ENCODE measurements around the gene LPA. TPM values are rescaled to one million over a fixed set of nuclear protein-coding genes. Genes with fewer than 3 reads are reported as not detected.
A peak's percentile ranks its signal among the peaks of the same experiment; 100 is the strongest.

Gene LPA
- total and polyA plus RNA-seq, 2 donors (not counting 1 experiment from before 2014, with no cell fraction given) = not detected

- H3K9ac ChIP-seq (ENCODE audit: low read length) = no peak overlapping the region
- peaks cover 4 to 6% of the 10 kb centered on the region in 2 donors for H3K4me1 ChIP-seq (ENCODE audit: control insufficient read depth in 2 of 2, insufficient read depth in 2 of 2, low read length in 2 of 2)
- H3K79me2 ChIP-seq (ENCODE audit: control insufficient read depth, insufficient read depth, low read length) = no peaks in the 10 kb centered on the region
- H3K4me1 Mint-ChIP-seq = no peaks in the 10 kb centered on the region
- CTCF ChIA-PET = interaction anchor here (0.7 to 4.2 kb wide), 11 partner anchors 10 to 1360 kb away, joined by 3 to 109 read pairs (median 4); no protein-coding TSS in a partner anchor
- ATAC-seq (ENCODE audit: low read depth) = peak; percentile 65
- peak; percentile 68 for DNase-seq
- H3K36me3 ChIP-seq (replicated peaks in 1 of 2; ENCODE audit: control extremely low read depth in 1 of 2, control insufficient read depth in 1 of 2, extremely low read depth in 1 of 2, insufficient read depth in 2 of 2, low read length in 1 of 2) = no peaks in the 10 kb centered on the region
- H3K4me3 ChIP-seq (ENCODE audit: control extremely low read depth in 1 of 5, extremely low read depth in 1 of 5, insufficient read depth in 1 of 5, low read depth in 2 of 5, low read length in 4 of 5) = no peak overlapping the region
- no peak overlapping the region for H3K27ac Mint-ChIP-seq
- 12% methylated on average over 9 of the region's 9 CpGs for WGBS (ENCODE audit: insufficient coverage)
- H3K4me2 ChIP-seq (replicated peaks; ENCODE audit: low read depth, low read length, poor library complexity, severe bottlenecking) = peak overlapping the region; percentile 32
- H4K20me1 ChIP-seq (ENCODE audit: control insufficient read depth, insufficient read depth, low read length, poor library complexity, severe bottlenecking) = no peaks in the 10 kb centered on the region
- no peaks in the 10 kb centered on the region for H3K9me3 ChIP-seq (ENCODE audit: control extremely low read depth in 1 of 3, control insufficient read depth in 2 of 3, insufficient read depth in 1 of 3, low read length in 2 of 3)
- H3K27me3 ChIP-seq (replicated peaks in 1 of 4; ENCODE audit: control extremely low read depth in 1 of 4, control insufficient read depth in 3 of 4, insufficient read depth in 4 of 4, low read length in 3 of 4) = peaks cover 0 to 6% (median 4%) of the 10 kb centered on the region in 4 experiments
- H3K27me3 Mint-ChIP-seq = peaks cover 19% of the 10 kb centered on the region
- TF ChIP-seq EZH2 (IDR thresholded peaks at IDR 0.05; ENCODE audit: borderline replicate concordance, insufficient read depth, low read depth, low read length, poor library complexity, severe bottlenecking) (no peak), CTCF (IDR thresholded peaks at IDR 0.05) (peak; percentile 99)
- H3K27ac ChIP-seq (ENCODE audit: low read length in 2 of 2) = no peak overlapping the region
- peaks cover 2% of the 10 kb centered on the region for H3K9me3 Mint-ChIP-seq (ENCODE audit: insufficient read depth)
- peak overlapping the region; percentile 29 for H2AFZ ChIP-seq (ENCODE audit: insufficient read depth, low read depth, low read length, poor library complexity, severe bottlenecking)
- intact Hi-C loops (cut with micrococcal nuclease) = loop anchor here (1.0 to 5.0 kb wide), 2 partner anchors 14 to 1362 kb away; no protein-coding TSS in a partner anchor
- POLR2A ChIA-PET = interaction anchor here (0.6 to 0.7 kb wide), 2 partner anchors 15 to 814 kb away, joined by 3 read pairs; no protein-coding TSS in a partner anchor
- no peak overlapping the region for H3K4me3 Mint-ChIP-seq
Observed at GRCh38 chr6:160534050-160534696, 129.9 kb downstream of the LPA start.

DNA sequence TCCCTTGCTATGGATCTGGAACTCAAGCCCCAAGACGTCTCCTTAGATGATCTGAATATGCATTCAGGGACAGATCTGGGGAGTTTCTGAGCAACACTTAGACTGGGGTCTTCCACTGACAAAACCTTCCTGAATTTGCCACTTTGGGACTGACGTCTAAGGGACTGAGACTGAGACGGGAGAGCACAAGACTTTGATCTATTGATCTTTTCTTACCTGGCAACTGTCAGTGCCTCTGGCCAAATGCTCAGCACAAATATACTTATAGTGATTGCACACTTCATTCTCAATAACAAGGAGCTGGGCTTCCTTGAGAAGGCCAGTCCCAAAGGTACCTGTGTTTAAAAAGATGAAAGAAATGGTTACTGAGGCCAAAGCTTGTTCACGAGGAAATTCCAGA is 131.8 kb downstream of the LPA start:
- ChIA-PET POLR2A (no interaction called here), CTCF (interaction anchor here (2.6 to 4.2 kb wide), 3 partner anchors 8 to 668 kb away, joined by 20 to 109 read pairs (median 34); no protein-coding TSS in a partner anchor)
- intact Hi-C loops (cut with micrococcal nuclease) = loop anchor here (2.0 to 5.0 kb wide), 2 partner anchors 842 to 1360 kb away; no protein-coding TSS in a partner anchor
- DNase-seq (no peak), ATAC-seq (ENCODE audit: low read depth) (no peak)
- Histone ChIP-seq H3K36me3 (replicated peaks in 1 of 2; ENCODE audit: control extremely low read depth in 1 of 2, control insufficient read depth in 1 of 2, extremely low read depth in 1 of 2, insufficient read depth in 2 of 2, low read length in 1 of 2) (no peaks in the 10 kb centered on the region), H3K9me3 (ENCODE audit: control extremely low read depth in 1 of 3, control insufficient read depth in 2 of 3, insufficient read depth in 1 of 3, low read length in 2 of 3) (no peaks in the 10 kb centered on the region), H3K4me2 (replicated peaks; ENCODE audit: low read depth, low read length, poor library complexity, severe bottlenecking) (no peak overlapping the region), H3K79me2 (ENCODE audit: control insufficient read depth, insufficient read depth, low read length) (no peaks in the 10 kb centered on the region), H4K20me1 (ENCODE audit: control insufficient read depth, insufficient read depth, low read length, poor library complexity, severe bottlenecking) (no peaks in the 10 kb centered on the region), H3K27ac (ENCODE audit: low read length in 2 of 2) (no peak overlapping the region), H3K4me1 (ENCODE audit: control insufficient read depth in 2 of 2, insufficient read depth in 2 of 2, low read length in 2 of 2) (peaks cover 4 to 6% of the 10 kb centered on the region in 2 donors), H2AFZ (ENCODE audit: insufficient read depth, low read depth, low read length, poor library complexity, severe bottlenecking) (no peak overlapping the region), H3K27me3 (replicated peaks in 1 of 4; ENCODE audit: control extremely low read depth in 1 of 4, control insufficient read depth in 3 of 4, insufficient read depth in 4 of 4, low read length in 3 of 4) (peaks cover 0 to 12% (median 5%) of the 10 kb centered on the region in 4 experiments), H3K4me3 (ENCODE audit: control extremely low read depth in 1 of 5, extremely low read depth in 1 of 5, insufficient read depth in 1 of 5, low read depth in 2 of 5, low read length in 4 of 5) (no peak overlapping the region), H3K9ac (ENCODE audit: low read length) (no peak overlapping the region)
- H3K4me1 Mint-ChIP-seq = no peaks in the 10 kb centered on the region
- WGBS (ENCODE audit: insufficient coverage) = 70% methylated on average over 4 of the region's 4 CpGs
- H3K27ac Mint-ChIP-seq = no peak overlapping the region
- H3K27me3 Mint-ChIP-seq = peaks cover 33% of the 10 kb centered on the region
- TF ChIP-seq CTCF (IDR thresholded peaks at IDR 0.05) = no peak
- no peak for TF ChIP-seq EZH2 (IDR thresholded peaks at IDR 0.05; ENCODE audit: borderline replicate concordance, insufficient read depth, low read depth, low read length, poor library complexity, severe bottlenecking)
- H3K4me3 Mint-ChIP-seq = no peak overlapping the region
- H3K9me3 Mint-ChIP-seq (ENCODE audit: insufficient read depth) = peaks cover 2% of the 10 kb centered on the region
